Measurements from ENCODE around the gene JUP.

JUP gene

GRCh38 chr17:41722231-41722630 is 64.3 kb downstream of the JUP start:
- ATAC-seq: no peak
- no peak for TF ChIP-seq POU6F1 (CRISPR knock-in tag; IDR thresholded peaks at IDR 0.05; ENCODE audit: borderline replicate concordance, low read depth)
- TF ChIP-seq ESRRG (CRISPR knock-in tag; IDR thresholded peaks at IDR 0.05): no peak
- TF ChIP-seq PPARA (CRISPR knock-in tag; IDR thresholded peaks at IDR 0.05; ENCODE audit: borderline replicate concordance): no peak
- no peak for TF ChIP-seq BACH2 (CRISPR knock-in tag; IDR thresholded peaks at IDR 0.05; ENCODE audit: borderline replicate concordance)
- TF ChIP-seq ARNTL (CRISPR knock-in tag; IDR thresholded peaks at IDR 0.05; ENCODE audit: borderline replicate concordance, low read depth): no peak
- no peak for TF ChIP-seq ISL1 (CRISPR knock-in tag; IDR thresholded peaks at IDR 0.05)
- no peak for TF ChIP-seq ZFP3 (CRISPR knock-in tag; IDR thresholded peaks at IDR 0.05)
- TF ChIP-seq RARB (CRISPR knock-in tag; IDR thresholded peaks at IDR 0.05): no peak
- TF ChIP-seq ZNF8 (CRISPR knock-in tag; IDR thresholded peaks at IDR 0.05): no peak
- no peak for TF ChIP-seq OSR1 (CRISPR knock-in tag; IDR thresholded peaks at IDR 0.05)
- no peak for TF ChIP-seq PATZ1 (CRISPR knock-in tag; IDR thresholded peaks at IDR 0.05; ENCODE audit: borderline replicate concordance)
- TF ChIP-seq TSHZ2 (CRISPR knock-in tag; IDR thresholded peaks at IDR 0.05): no peak
- TF ChIP-seq SNAI2 (CRISPR knock-in tag; IDR thresholded peaks at IDR 0.05): no peak
- no peak for TF ChIP-seq TCF4 (CRISPR knock-in tag; IDR thresholded peaks at IDR 0.05; ENCODE audit: borderline replicate concordance)
- TF ChIP-seq ZC3H10 (CRISPR knock-in tag; IDR thresholded peaks at IDR 0.05): no peak
- no peak for TF ChIP-seq ZNF70 (CRISPR knock-in tag; IDR thresholded peaks at IDR 0.05)
- TF ChIP-seq CSDC2 (CRISPR knock-in tag; IDR thresholded peaks at IDR 0.05): no peak
- no peak for TF ChIP-seq ZFP30 (CRISPR knock-in tag; IDR thresholded peaks at IDR 0.05)

- no peak for ATAC-seq
- TF ChIP-seq ZNF565 (CRISPR knock-in tag; conservative IDR thresholded peaks at IDR 0.05; ENCODE audit: low read depth) (no peak), ZFP3 (CRISPR knock-in tag; IDR thresholded peaks at IDR 0.05) (no peak), ARNTL (CRISPR knock-in tag; IDR thresholded peaks at IDR 0.05; ENCODE audit: borderline replicate concordance, low read depth) (no peak), ISL1 (CRISPR knock-in tag; IDR thresholded peaks at IDR 0.05) (no peak), ZNF8 (CRISPR knock-in tag; IDR thresholded peaks at IDR 0.05) (no peak), SNAI2 (CRISPR knock-in tag; IDR thresholded peaks at IDR 0.05) (no peak), CSDC2 (CRISPR knock-in tag; IDR thresholded peaks at IDR 0.05) (no peak), TSHZ2 (CRISPR knock-in tag; IDR thresholded peaks at IDR 0.05) (no peak), POU6F1 (CRISPR knock-in tag; IDR thresholded peaks at IDR 0.05; ENCODE audit: borderline replicate concordance, low read depth) (no peak), CSRNP3 (CRISPR knock-in tag; IDR thresholded peaks at IDR 0.05) (no peak), ESRRG (CRISPR knock-in tag; IDR thresholded peaks at IDR 0.05) (no peak), TCF4 (CRISPR knock-in tag; IDR thresholded peaks at IDR 0.05; ENCODE audit: borderline replicate concordance) (no peak), ZFP30 (CRISPR knock-in tag; IDR thresholded peaks at IDR 0.05) (no peak)
Observed at GRCh38 chr17:41718287-41718645, 68.2 kb downstream of the JUP start.
